Stimulated activated naive CD4-positive, alpha-beta T cell treated with Interleukin-2 at 50 U/mL for 16 hours (primary cell): ENCODE data around the gene EXOC1.

Experiments
- DNase-seq: peaks from one replicate; lab custom pipeline; 2025; lab: John Stamatoyannopoulos, UW

EXOC1 gene

GRCh38 chr4:55851885-55852284, 1.6 kb upstream of the EXOC1 start:
- no peak for DNase-seq

- no peak for DNase-seq
Measured at GRCh38 chr4:55854129-55854528, 681 bp downstream of the EXOC1 start.

DNA sequence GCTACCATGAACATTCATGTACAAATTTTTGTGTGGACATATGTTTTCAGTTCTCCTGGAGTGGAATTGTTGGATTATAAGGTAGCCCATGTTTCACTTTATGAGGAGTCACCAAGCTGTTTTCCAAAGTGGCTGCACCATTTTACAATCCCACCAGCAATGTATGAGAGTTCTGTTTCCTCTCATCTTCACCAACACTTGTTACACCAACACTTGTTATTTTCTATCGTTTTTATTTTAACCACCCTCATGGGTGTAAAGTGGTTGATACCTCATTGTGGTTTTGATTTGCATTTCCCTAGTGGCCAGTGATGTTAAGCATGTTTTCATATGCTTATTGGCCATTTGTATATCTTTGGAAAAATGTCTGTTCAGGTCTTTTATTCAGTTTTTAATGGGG, 4.1 kb downstream of the EXOC1 start:
- no peak for DNase-seq

GRCh38 chr4:55859711-55860110, 6.3 kb downstream of the EXOC1 start:
- DNase-seq: no peak

DNA sequence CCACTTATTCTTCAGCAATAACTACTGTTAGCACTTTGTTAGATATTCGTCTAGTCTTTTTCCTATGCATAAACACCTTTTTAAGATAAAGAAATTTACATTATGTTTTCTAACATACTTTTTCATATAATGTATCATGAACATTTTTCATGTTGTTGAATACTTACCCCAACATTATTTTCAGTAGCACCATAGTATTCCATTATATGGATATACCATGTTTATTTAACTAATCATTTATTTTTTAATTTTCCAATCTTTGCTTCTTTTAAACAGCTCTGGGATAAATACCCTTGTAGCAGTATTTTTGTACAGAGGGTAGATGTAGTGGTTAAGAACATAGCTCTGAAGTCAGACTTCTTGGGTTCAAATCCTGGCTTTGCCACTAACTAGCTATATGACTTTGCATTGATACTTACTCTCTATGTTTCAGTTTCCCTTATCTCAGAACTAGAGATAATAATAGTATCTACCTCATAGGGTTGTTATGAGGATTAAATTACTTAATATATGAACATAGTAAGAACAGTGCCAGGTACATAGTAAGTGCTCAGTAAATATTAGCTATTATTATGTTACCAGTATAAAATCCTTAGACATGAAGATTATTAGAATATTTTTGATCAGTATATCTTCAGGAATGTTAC, 11.3 kb downstream of the EXOC1 start:
- DNase-seq: no peak

DNA sequence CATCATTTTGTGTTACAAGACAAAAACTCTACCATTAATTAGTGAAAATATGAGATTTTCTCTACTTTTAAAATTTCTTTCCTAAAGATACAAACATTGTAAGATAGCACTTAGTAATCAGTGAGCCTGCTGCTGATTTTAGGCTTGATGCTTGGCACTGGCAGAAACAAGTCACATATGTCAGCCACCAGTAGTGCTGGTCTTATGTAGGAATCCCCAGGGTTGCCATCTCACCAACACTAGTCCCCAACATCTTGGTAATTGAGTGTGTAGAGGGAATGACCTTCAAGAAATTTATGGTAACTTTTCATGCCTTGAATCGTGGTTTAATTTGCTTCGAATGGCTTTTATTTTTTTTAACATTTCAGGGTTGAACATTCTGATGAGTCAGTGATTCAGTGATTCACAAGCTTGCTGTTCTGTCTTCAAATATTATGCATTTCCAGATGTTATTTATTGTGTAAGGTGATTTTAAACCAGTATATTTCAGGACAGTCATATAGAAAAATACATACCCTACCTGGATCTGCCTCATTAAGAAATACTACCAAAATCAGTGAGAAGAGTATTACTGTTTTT, 11.9 kb downstream of the EXOC1 start:
- no peak for DNase-seq

GRCh38 chr4:55866290-55866907, 13.0 kb downstream of the EXOC1 start:
- DNase-seq: no peak

DNA sequence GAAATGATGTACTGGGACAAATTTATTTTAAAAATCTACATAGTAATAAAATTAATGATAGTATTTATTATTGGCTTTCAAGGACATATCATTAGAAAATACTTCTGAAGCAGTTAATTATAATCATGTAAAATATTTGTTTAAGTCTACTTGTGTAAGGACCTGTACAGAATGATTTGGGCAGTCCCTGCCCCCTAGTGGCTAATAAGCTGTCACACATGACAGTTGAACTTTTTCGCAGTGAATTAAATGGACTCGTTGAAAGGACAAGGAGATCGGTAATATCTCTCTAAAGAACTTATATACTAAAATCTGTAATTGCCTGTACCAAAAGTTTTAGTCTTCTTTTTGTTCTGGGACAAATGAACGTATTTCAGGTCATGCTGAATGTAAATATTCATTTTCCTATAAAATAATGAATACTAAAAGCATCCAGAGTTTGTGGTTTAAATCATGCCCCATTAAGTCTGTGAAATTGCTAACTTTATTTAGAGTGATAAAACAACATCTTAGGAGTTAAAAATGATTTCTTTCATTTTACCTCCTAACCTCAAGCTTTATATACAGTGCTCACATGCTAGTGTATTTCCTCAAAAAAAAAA, 13.6 kb downstream of the EXOC1 start:
- peak; percentile 2 for DNase-seq

- DNase-seq: no peak
Measured at GRCh38 chr4:55868581-55869090, 15.2 kb downstream of the EXOC1 start.

DNA sequence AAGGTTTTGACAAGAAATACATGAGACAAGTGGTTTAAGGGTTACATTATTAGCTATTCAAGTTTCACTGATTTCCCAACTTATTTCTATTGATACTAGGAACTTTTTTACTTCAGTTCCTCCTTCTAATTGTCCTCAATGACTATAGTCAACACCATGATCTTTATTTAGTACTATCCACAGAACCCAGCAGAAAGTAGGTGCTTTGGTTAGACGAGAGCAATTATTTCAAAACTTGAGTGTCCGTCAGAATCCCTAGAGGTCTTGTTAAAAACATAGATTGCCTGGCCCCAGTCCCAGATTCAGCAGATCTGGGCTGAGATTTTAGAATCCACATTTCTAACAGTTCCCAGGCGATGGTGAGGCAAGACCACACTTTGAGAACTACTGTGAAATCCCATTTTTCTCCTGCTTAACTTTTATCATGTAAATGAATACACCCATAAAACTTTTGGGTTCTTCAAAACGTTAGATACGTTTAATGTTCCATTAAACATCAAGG, 17.9 kb downstream of the EXOC1 start:
- DNase-seq: no peak

- DNase-seq: no peak
Measured at GRCh38 chr4:55874831-55875230, 21.4 kb downstream of the EXOC1 start.

- no peak for DNase-seq
Measured at GRCh38 chr4:55876387-55876786, 22.9 kb downstream of the EXOC1 start.

- DNase-seq: no peak
Measured at GRCh38 chr4:55879224-55879623, 25.8 kb downstream of the EXOC1 start.

DNA sequence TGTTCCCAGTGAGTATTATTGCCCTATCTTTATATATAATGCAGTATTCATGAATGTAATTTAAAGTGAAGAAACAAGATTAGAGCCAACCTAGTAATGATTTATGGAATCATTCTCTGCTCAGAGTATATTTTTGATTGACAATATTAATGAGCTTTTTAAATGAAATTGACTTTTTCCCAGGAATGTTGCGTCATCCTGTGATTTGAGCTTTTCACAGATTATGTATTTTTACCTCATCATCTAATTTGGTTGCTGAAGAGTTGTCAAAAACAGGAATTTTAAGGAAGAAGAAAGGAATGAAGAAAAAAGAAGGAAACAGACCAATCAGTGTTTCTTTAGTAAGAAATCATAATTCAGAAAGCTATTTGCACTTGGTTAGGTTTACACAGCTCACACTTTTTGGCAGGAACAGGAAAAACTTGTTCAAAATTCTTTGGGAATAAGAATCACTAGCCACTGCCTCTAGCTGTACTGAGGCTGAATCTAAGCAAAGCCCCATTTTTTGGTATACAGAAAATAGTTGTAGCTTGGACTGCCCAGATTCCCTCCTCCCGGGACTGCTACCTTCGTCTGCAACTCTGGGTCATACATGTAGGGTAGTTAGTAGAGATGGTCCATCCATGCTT, 27.3 kb downstream of the EXOC1 start:
- DNase-seq: no peak

DNA sequence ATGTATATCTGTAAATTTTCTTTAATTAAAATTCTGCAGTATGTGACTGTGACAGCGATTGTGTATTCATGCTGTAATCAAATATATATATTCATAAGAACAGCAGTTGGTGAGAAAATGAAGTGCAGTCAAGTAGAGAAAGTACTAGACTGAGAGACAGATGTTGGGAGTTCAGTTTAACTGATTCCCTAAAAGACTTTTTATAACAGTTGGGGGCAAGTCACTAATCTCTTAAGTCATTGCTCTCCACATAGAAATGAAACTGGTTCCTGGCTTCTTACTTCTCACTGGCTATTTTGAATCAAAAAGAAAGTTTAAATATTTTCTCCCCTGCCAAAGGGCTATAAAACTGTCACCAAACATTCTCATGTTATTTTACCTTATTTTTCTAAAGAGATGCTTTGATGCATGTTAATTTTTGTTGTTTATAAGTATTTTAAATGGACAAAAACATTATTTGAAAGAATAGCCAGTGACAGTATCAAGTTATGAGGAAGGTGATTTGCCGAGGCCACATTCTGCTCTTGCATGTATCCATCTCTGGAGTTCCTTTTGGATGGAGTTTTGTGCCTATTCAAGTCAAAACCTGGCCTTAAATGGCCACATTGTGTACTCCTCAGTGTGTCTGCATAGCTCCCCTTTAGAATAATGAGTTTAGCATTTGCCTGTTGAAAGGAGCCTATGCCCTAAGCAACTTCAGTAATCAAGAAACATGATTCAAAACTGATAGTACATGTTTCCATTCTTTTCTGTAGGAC, 30.8 kb downstream of the EXOC1 start:
- DNase-seq: no peak

- no peak for DNase-seq
Measured at GRCh38 chr4:55884851-55885219, 31.4 kb downstream of the EXOC1 start.

GRCh38 chr4:55887594-55887993, 34.1 kb downstream of the EXOC1 start:
- no peak for DNase-seq

DNA sequence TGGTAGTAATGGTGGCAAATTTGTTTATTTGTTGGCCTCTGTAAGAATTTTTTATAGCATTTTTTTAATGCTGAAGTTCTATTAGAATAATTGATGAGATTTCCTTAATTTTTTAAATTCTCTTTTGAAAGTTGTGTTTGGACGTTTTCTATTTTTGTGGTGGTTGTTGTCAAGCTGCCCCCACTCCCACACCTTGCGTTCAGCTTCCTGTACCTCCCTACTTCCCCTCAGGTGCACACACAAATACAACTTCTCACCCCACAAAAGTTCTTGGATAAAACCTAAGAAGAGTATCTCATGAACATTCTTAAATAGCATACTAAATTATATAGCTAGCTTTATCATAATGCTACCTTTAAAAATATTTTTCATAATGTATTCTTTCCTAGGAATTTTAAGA, 38.7 kb downstream of the EXOC1 start:
- no peak for DNase-seq

DNA sequence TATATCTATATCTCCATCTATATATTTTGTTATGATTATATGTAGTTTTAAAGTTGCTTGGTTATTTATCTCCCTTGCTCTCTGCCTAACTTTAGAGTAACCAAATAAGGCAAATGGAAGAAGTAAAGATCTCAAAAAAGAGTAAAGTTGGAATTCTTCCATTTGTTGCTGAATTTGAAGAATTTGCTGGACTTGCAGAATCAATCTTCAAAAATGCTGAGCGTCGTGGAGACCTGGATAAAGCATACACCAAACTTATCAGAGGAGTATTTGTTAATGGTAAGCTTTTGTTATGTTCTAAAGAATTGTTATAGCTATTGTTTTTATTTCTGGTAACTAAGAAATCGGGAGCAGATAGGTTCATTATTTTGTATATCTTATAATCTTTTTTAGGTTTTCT, 43.2 kb downstream of the EXOC1 start:
- DNase-seq: no peak

GRCh38 chr4:55902677-55903076, 49.2 kb downstream of the EXOC1 start:
- DNase-seq: no peak

- DNase-seq: no peak
Measured at GRCh38 chr4:55903577-55903976, 50.1 kb downstream of the EXOC1 start.

DNA sequence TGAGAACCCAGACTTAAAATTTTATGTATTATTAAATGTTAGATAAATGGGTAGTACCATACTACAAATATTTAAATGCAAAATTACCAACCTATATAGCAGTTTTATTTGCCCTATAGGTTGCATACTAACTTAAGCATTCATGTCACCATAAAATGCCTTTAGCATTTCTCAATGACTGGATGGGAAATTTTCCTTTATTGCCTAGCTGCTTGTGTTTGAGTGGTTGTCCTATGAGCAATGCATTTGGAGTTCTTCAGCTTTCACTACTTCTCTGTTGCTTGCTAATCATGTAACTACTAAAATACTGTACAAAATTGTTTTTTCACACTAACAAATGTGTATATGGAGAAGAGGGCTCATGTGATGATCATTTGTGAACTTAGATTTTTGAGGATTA, 51.1 kb downstream of the EXOC1 start:
- no peak for DNase-seq
